ENCODE results near the gene ANTXRL.
A peak's percentile ranks its signal among the peaks of the same experiment; 100 is the strongest.
"Not testable (repeated sequence)": the region's sequence is repeated elsewhere in the genome, so short reads cannot be mapped to it uniquely, and the experiment has no call there.

Gene ANTXRL

GRCh38 chr10:46310851-46311250, 24.1 kb downstream of the ANTXRL start:
- DNase-seq = no peak

DNA sequence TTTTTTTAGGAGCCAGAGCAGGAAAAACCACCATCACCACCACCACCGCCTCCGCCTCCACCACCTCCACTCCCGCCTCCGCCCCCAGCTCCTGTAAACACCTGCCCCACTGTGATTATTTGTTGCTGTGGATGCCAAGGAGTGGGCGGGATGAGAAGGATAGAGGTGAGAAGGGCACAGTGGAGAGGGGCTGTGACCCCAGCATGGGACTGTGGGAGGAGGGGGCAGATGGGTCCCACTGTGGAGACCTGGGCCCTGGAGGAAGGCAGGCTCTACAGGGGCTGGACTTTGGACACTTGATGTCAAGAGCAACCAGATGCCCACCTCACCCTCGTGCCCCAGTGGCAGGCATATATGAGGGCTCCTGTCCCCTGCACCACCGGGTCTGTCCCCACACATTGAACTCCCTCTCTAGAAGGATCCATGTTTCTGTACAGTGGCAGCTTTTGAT, 24.7 kb downstream of the ANTXRL start:
- DNase-seq = no peak

GRCh38 chr10:46311961-46312431, 25.2 kb downstream of the ANTXRL start:
- DNase-seq = not testable (repeated sequence)

- DNase-seq = no peak
Measured at GRCh38 chr10:46312953-46313352, 26.2 kb downstream of the ANTXRL start.

GRCh38 chr10:46314071-46314470, 27.3 kb downstream of the ANTXRL start:
- no peak for DNase-seq

- DNase-seq = peak in 1 of 2 experiments; percentile 3
Measured at GRCh38 chr10:46315071-46315860, 28.5 kb downstream of the ANTXRL start.

DNA sequence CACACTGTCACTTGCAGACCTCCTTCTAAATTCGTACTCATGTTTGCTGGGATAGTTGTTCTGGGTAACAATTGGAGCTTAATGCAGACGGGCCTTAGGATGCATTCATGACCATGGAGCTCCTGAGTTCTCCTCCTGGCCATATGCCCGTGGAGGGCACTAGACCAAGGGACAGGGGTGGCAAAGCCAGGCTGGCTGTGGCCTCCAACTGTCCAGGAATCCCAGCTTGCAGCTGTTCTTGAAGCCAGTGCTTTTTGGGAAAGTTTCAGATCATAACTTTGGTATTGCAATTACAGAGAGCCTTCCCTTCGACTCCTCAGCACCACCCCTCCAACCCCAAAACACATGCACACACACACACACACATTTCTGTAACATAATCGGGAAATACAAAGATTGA, 30.6 kb downstream of the ANTXRL start:
- no peak for DNase-seq

DNA sequence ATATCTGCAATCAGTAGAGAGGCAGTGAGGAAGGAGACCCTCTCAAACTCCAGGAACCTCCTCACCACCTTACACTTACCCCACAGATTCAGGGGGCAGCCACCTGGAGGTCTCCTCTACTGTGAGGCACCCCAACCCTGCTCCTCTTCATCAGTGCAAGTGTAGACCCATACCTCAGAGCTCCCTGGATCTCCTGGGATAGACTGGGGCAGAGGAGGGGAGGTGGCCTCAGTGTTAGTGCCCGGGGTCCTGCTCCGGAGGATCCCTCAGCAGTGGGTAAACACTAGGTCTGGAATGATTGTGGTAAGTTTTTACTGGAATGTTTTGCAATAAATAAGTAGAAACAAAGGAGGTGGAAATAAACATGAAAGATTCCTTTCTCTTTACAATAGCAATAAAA, 31.1 kb downstream of the ANTXRL start:
- DNase-seq = no peak

- no peak for DNase-seq
Measured at GRCh38 chr10:46318799-46319198, 32.0 kb downstream of the ANTXRL start.

GRCh38 chr10:46319389-46319788, 32.6 kb downstream of the ANTXRL start:
- no peak for DNase-seq

DNA sequence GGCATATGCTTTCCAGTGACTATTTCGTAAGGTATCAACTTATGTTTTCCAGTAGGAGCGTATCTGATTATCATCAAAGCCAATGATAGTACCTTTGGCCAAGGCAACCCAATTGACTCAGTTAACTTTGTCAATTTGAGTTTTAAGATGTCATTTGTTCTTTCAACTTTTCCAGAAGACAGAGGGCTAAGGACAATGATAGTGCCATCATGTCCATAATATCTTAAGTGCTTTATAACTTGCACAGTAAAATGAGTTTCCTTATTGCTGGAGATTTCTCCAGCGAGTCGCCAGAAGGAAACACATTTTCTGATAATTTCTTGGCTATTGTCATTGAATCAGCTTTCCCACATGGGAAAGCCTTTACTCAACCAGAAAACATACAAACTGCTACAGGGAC, 35.0 kb downstream of the ANTXRL start:
- DNase-seq = no peak

- DNase-seq = no peak
Measured at GRCh38 chr10:46323176-46323575, 36.4 kb downstream of the ANTXRL start.

GRCh38 chr10:46325021-46325420, 38.2 kb downstream of the ANTXRL start:
- DNase-seq = no peak

GRCh38 chr10:46326066-46326465, 39.3 kb downstream of the ANTXRL start:
- DNase-seq = no peak

GRCh38 chr10:46326971-46327370, 40.2 kb downstream of the ANTXRL start:
- DNase-seq = no peak

- DNase-seq = no peak
Measured at GRCh38 chr10:46327685-46328084, 40.9 kb downstream of the ANTXRL start.

GRCh38 chr10:46328853-46329689, 42.3 kb downstream of the ANTXRL start:
- no peak for DNase-seq

DNA sequence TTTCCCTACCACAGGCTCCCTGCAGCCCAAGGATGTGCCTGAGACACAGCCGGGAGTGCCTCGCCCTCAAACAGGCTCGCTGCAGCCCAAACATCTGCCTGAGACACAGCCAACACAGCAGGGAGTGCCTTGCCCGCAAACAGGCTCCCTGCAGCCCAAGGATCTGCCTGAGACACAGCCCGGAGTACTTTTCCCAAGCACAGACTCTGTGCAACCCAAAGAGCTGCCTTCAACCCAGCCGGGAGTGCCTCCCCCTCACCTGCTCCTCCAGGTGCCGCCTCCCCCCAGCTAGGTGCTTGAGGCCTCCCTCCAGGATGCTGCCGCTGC, 42.9 kb downstream of the ANTXRL start:
- no peak for DNase-seq

DNA sequence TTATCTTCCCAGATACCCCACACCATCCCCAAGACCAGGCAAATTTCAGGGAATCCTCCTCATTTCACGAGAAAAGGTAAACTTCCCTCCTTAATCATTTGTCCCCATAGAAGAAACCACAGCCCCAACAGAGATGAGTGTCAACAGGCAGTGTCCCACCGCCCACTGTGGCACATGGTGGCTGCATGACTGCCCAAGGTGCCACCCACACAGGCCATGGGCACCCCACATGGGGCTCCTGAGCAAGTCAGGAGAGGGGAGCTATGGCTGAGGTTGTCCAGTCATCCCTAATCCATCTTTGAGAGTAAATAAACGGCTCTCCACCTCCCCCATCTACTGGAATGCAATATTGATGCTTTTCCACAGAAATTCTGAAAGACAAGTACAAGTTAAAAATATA, 44.1 kb downstream of the ANTXRL start:
- no peak for DNase-seq

DNA sequence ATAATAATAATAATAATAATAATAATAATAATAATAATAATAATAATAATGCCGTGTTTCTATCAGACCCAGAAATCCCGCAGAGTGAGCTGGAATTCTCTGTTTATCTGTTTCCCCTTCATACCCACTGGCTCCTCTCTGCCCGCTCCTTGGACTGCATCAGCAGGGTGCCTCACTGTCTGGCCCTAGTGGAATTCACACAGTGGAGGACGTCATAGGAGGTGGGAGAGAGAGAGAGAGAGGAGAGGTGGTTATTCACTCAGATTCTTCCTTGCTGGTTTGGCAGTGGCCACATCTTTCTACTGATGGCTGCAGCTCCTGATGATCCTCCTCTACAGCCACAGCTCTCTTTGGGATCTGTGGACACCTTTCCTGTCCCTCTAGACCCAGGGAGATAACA, 78.7 kb downstream of the ANTXRL start:
- not testable (repeated sequence) for DNase-seq

- DNase-seq = not testable (repeated sequence)
Measured at GRCh38 chr10:46367209-46367608, 80.4 kb downstream of the ANTXRL start.

- DNase-seq = not testable (repeated sequence)
Measured at GRCh38 chr10:46367666-46368240, 81.0 kb downstream of the ANTXRL start.

- DNase-seq = not testable (repeated sequence)
Measured at GRCh38 chr10:46368956-46369355, 82.2 kb downstream of the ANTXRL start.

DNA sequence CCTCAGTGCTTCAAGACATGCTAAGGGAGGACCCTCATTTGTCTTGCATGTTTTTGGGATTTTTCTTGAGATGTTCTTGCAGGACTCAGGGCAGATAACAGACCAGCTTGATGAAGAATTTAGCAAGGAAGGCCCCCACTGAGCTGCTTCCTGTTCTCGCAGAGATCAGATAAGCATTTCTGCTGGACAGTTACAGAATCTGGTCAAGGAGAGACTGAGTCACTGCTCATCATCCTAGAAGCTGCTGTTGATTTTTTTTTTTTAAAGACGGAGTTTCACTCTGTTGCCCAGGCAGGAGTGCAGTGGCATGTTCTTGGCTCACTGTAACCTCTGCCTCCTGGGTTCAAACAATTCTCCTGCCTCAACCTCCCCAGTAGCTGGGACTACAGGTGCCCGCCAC, 87.6 kb downstream of the ANTXRL start:
- DNase-seq = not testable (repeated sequence)

Data from NCI-H526 (cell line).